SKM-1 (cell line): ENCODE results near the gene TBK1.
"Not testable (repeated sequence)": the region's sequence is repeated elsewhere in the genome, so short reads cannot be mapped to it uniquely, and the experiment has no call there.

Experiments
- DNase-seq: peaks from one replicate; lab custom pipeline; 2025; ENCODE audit not compliant: unreplicated experiment; lab: John Stamatoyannopoulos, UW

Gene TBK1

GRCh38 chr12:64494998-64495729, 43.2 kb downstream of the TBK1 start:
- no peak for DNase-seq

- no peak for DNase-seq
Observed at GRCh38 chr12:64496839-64497400, 45.0 kb downstream of the TBK1 start.

- DNase-seq: no peak
Observed at GRCh38 chr12:64497484-64497883, 45.6 kb downstream of the TBK1 start.

GRCh38 chr12:64497903-64498302, 46.0 kb downstream of the TBK1 start:
- no peak for DNase-seq

- peak; percentile 37 for DNase-seq
Observed at GRCh38 chr12:64500394-64500793, 48.5 kb downstream of the TBK1 start.

- no peak for DNase-seq
Observed at GRCh38 chr12:64501486-64501885, 49.6 kb downstream of the TBK1 start.

GRCh38 chr12:64506955-64507354, 55.0 kb downstream of the TBK1 start:
- no peak for DNase-seq

GRCh38 chr12:64510667-64511066, 58.7 kb downstream of the TBK1 start:
- no peak for DNase-seq

- DNase-seq: no peak
Observed at GRCh38 chr12:64518396-64518795, 66.5 kb downstream of the TBK1 start.

- DNase-seq: no peak
Observed at GRCh38 chr12:64521833-64522232, 69.9 kb downstream of the TBK1 start.

GRCh38 chr12:64522316-64522715, 70.4 kb downstream of the TBK1 start:
- DNase-seq: no peak

GRCh38 chr12:64522807-64523206, 70.9 kb downstream of the TBK1 start:
- DNase-seq: no peak

GRCh38 chr12:64523565-64524444, 71.9 kb downstream of the TBK1 start:
- not testable (repeated sequence) for DNase-seq

- no peak for DNase-seq
Observed at GRCh38 chr12:64525461-64526160, 73.7 kb downstream of the TBK1 start.

GRCh38 chr12:64526859-64527258, 74.9 kb downstream of the TBK1 start:
- DNase-seq: no peak

- DNase-seq: no peak
Observed at GRCh38 chr12:64528616-64529015, 76.7 kb downstream of the TBK1 start.

GRCh38 chr12:64530566-64530965, 78.6 kb downstream of the TBK1 start:
- no peak for DNase-seq

- no peak for DNase-seq
Observed at GRCh38 chr12:64531665-64532334, 79.9 kb downstream of the TBK1 start.

GRCh38 chr12:64532734-64533351, 80.9 kb downstream of the TBK1 start:
- no peak for DNase-seq

GRCh38 chr12:64534672-64535199, 82.8 kb downstream of the TBK1 start:
- no peak for DNase-seq
